NCI-H774 (cell line): ENCODE results near the gene SEPSECS.

Experiments
- DNase-seq: peaks from one replicate; lab custom pipeline; 2025; lab: John Stamatoyannopoulos, UW

The SEPSECS gene

GRCh38 chr4:25081866-25082471, 78.3 kb downstream of the SEPSECS start:
- no peak for DNase-seq

GRCh38 chr4:25080571-25080970, 79.7 kb downstream of the SEPSECS start:
- DNase-seq, result no peak

- no peak for DNase-seq
These were observed 81.7 kb downstream of the SEPSECS start for GRCh38 chr4:25078523-25078922.

- DNase-seq, result no peak
These were observed 83.4 kb downstream of the SEPSECS start for GRCh38 chr4:25076625-25077398.

- no peak for DNase-seq
These were observed 84.4 kb downstream of the SEPSECS start for GRCh38 chr4:25075851-25076250.

GRCh38 chr4:25075129-25075528, 85.1 kb downstream of the SEPSECS start:
- no peak for DNase-seq

- DNase-seq, result no peak
These were observed 89.7 kb downstream of the SEPSECS start for GRCh38 chr4:25070545-25070944.
